K562 (cell line): ENCODE results near the gene BSCL2. TPM values are rescaled to one million over a fixed set of nuclear protein-coding genes. Genes with fewer than 3 reads are reported as not detected.

Experiments used
- CBX3 ChIP-seq, 2 experiments: IDR thresholded peaks; 1 replicate in 1 of 2; 2 replicates in 1 of 2; pipeline ENCODE4 v1.6.1; 2012; ENCODE audit warnings: inconsistent platforms in 2 of 2, low read length in 2 of 2, borderline replicate concordance in 1 of 2, control low read depth in 1 of 2
- FOXP4 ChIP-seq: sonication (generic); formaldehyde crosslinking; IDR thresholded peaks from 2 replicates; pipeline ENCODE4 v1.8.0; 2022; ENCODE audit warnings: mild to moderate bottlenecking, missing genetic modification reagents, borderline replicate concordance
- MYC ChIP-seq, 2 experiments: fragments of 250-450 bp in 1 of 2; sonication (Bioruptor Pico) in 1 of 2; IDR thresholded peaks; 2 replicates each; pipeline versions ENCODE4 v1.5.1 to v1.6.1; 2012 to 2021; ENCODE audit warnings: low read depth in 2 of 2, borderline replicate concordance in 1 of 2, improper control_type of control experiment in 1 of 2, low read length in 1 of 2, mild to moderate bottlenecking in 1 of 2, moderate library complexity in 1 of 2
- NKRF ChIP-seq: fragments of 450-650 bp; IDR thresholded peaks from 2 replicates; pipeline ENCODE4 v1.6.1; 2016; ENCODE audit warnings: borderline replicate concordance
- OTX1 ChIP-seq: fragments of 450-650 bp; formaldehyde crosslinking; IDR thresholded peaks from 2 replicates; pipeline ENCODE4 v1.4.0; 2022; ENCODE audit warnings: mild to moderate bottlenecking
- PTBP1 ChIP-seq: fragments of 200-400 bp; formaldehyde crosslinking; IDR thresholded peaks from 2 replicates; pipeline ENCODE4 v1.6.1; 2017; ENCODE audit warnings: low read depth, low read length
- TAL1 ChIP-seq: fragments of 450-650 bp; IDR thresholded peaks from 2 replicates; pipeline ENCODE4 v1.6.1; 2016; ENCODE audit warnings: mild to moderate bottlenecking
- TGIF2 ChIP-seq: sonication (generic); formaldehyde crosslinking; IDR thresholded peaks from 2 replicates; pipeline ENCODE4 v1.8.1; 2022; ENCODE audit warnings: mild to moderate bottlenecking, missing genetic modification reagents, moderate library complexity
- WHSC1 ChIP-seq: IDR thresholded peaks from one replicate; pipeline ENCODE4 v1.6.1; 2012; ENCODE audit warnings: low read length, control low read depth, inconsistent platforms
- ZBTB40 ChIP-seq, 2 experiments: fragments of 450-650 bp in 1 of 2; sonication (generic) in 1 of 2; formaldehyde crosslinking in 1 of 2; IDR thresholded peaks; 2 replicates each; pipeline versions ENCODE4 v1.7.1 to v1.9.0; 2016 to 2022; ENCODE audit warnings: inconsistent platforms in 1 of 2, mild to moderate bottlenecking in 1 of 2, missing genetic modification reagents in 1 of 2
- ZNF695 ChIP-seq: fragments of 450-650 bp; formaldehyde crosslinking; IDR thresholded peaks from 2 replicates; pipeline ENCODE4 v1.4.0; 2020; ENCODE audit warnings: mild to moderate bottlenecking, moderate library complexity
- polyA plus RNA-seq, 8 experiments: library from polyadenylated mRNA; depleted of rRNA in 4 of 8; stranded (reverse) in 5 of 8; unstranded in 3 of 8; fragments of >200 nt; fragmentation: Nextera tagmentation in 2 of 8; fragmentation: Illumina TruSeq in 1 of 8; extraction: Ambion mirVana in 2 of 8; extraction: Trizol in 1 of 8; gene quantifications; 2 replicates each; pipeline versions ENCODE4 v1.2.1 to v1.2.3, GENCODE V29; 2011 to 2014; ENCODE audit warnings: inconsistent platforms in 1 of 8, missing spikeins in 1 of 8
- total RNA-seq, 7 experiments: library from RNA; depleted of rRNA in 6 of 7; stranded (reverse); fragments of >200 nt in 6 of 7; fragmentation: Illumina TruSeq in 2 of 7; extraction: Trizol in 2 of 7; gene quantifications; 2 replicates each; pipeline versions ENCODE4 v1.2.1 to v1.2.3, GENCODE V29; 2011 to 2021; ENCODE audit warnings: low replicate concordance in 1 of 7

BSCL2 gene
- total and polyA plus RNA-seq, 9 of the 15 experiments (the other 6 are each of a cell fraction or from before 2014, with no cell fraction given), result 18.9 to 51.7 (median 35.2) TPM

GRCh38 chr11:62665075-62665598 is 42.1 kb downstream of the BSCL2 start, which contains the start of the genes C11orf98 and CSKMT (continued):
- peak; percentile 89 for TF ChIP-seq MYC (IDR thresholded peaks at IDR 0.05; ENCODE audit: low read depth, low read length)
- peak; percentile 82 for TF ChIP-seq MYC (CRISPR knock-in tag; IDR thresholded peaks at IDR 0.05; ENCODE audit: borderline replicate concordance, low read depth)
- no peak; the same call in 1 of the 2 replicates for TF ChIP-seq NKRF
- no peak for TF ChIP-seq OTX1
- TF ChIP-seq WHSC1, result no peak
- peak; percentile 8; the same call in 1 of the 2 replicates for TF ChIP-seq FOXP4 (CRISPR knock-in tag)
- TF ChIP-seq ZBTB40 (IDR thresholded peaks at IDR 0.05), result peak; percentile 82
- no peak for TF ChIP-seq ZBTB40 (CRISPR knock-in tag; IDR thresholded peaks at IDR 0.05)
- TF ChIP-seq ZNF695, result peak; percentile 89; the same call in 1 of the 2 replicates
- TF ChIP-seq CBX3 (IDR thresholded peaks at IDR 0.05; ENCODE audit: borderline replicate concordance in 1 of 2, low read length in 2 of 2), result no peak
- TF ChIP-seq PTBP1, result no peak; the same call in 1 of the 2 replicates
- TF ChIP-seq TGIF2 (CRISPR knock-in tag), result peak; percentile 24; the same call in 1 of the 2 replicates
- TF ChIP-seq TAL1, result no peak
